HepG2 (cell line): ENCODE measurements around the gene PACS1. TPM values are rescaled to one million over a fixed set of nuclear protein-coding genes. Genes with fewer than 3 reads are reported as not detected.
A peak's percentile ranks its signal among the peaks of the same experiment; 100 is the strongest.

Experiments used
- ATAC-seq: fragments of 200-7000 bp; cut with Tn5 transposase; 3 replicates; pipeline ENCODE4 v1.9.1; 2020; ENCODE audit warnings: mild to moderate bottlenecking, moderate library complexity
- BruUV-seq: library from RNA; stranded (reverse); fragments of 400-500 nt; replicated peaks from 2 replicates; lab custom pipeline; 2021; lab: Mats Ljungman, UMichigan
- CTCF ChIA-PET: fragments of 300-600 bp; formaldehyde crosslinking; extraction: SDS; loops from one replicate; lab custom pipeline; 2021; ENCODE audit warnings: low total read pairs, inconsistent platforms, low intra/inter-chr PET ratio; lab: Yijun Ruan, JAX
- POLR2A ChIA-PET: fragments of 350-600 bp; sonication (Branson Sonifier 250); formaldehyde crosslinking; loops from one replicate; lab custom pipeline; 2020; ENCODE audit warnings: antibody characterized with exemption, inconsistent platforms; lab: Yijun Ruan, JAX
- DNase-seq: peaks from one replicate; pipeline ENCODE4 v3.0.0-alpha.2; 2015; ENCODE audit warnings: low spot score
- FAIRE-seq: peaks from 3 replicates; lab custom pipeline; 2011; peaks lifted over from hg19 to GRCh38; lab: Jason Lieb, UNC
- H2AFZ ChIP-seq: one replicate; pipeline ENCODE4 v1.6.1; 2011; ENCODE audit warnings: low read length, inconsistent platforms
- H3K27ac ChIP-seq: fragments of 300-600 bp; 3 replicates; pipeline ENCODE4 v1.8.0; 2011; ENCODE audit warnings: mixed run types, mild to moderate bottlenecking, mixed read lengths, low read length, inconsistent platforms; ENCODE audit not compliant: insufficient read depth; ENCODE audit errors: extremely low read length
- H3K27me3 ChIP-seq, 2 experiments: fragments of 200-600 bp in 1 of 2; 2 replicates in 1 of 2; 3 replicates in 1 of 2; pipeline versions ENCODE4 v1.6.0 to v1.8.0; 2011; ENCODE audit warnings: low read length in 2 of 2, mild to moderate bottlenecking in 2 of 2, moderate library complexity in 2 of 2, inconsistent platforms in 1 of 2; ENCODE audit not compliant: insufficient read depth in 2 of 2, control insufficient read depth in 1 of 2
- H3K36me3 ChIP-seq, 2 experiments: fragments of 200-600 bp in 1 of 2; replicated peaks in 1 of 2; 2 replicates in 1 of 2; 3 replicates in 1 of 2; pipeline versions ENCODE4 v1.5.1 to v1.8.0; 2011; ENCODE audit warnings: low read length in 2 of 2, inconsistent platforms in 1 of 2; ENCODE audit not compliant: insufficient read depth in 2 of 2, control insufficient read depth in 1 of 2
- H3K4me1 ChIP-seq: 2 replicates; pipeline ENCODE4 v1.5.1; 2012; ENCODE audit warnings: low read length, inconsistent platforms; ENCODE audit not compliant: insufficient read depth
- H3K4me2 ChIP-seq: 2 replicates; pipeline ENCODE4 v1.6.0; 2011; ENCODE audit warnings: low read depth, low read length, inconsistent platforms
- H3K4me3 ChIP-seq, 3 experiments: fragments of 200-600 bp in 1 of 3; sonication (generic), shearing (Covaris generic) in 1 of 3; replicated peaks in 1 of 3; 2 replicates each; pipeline ENCODE4 v1.5.1; 2011 to 2016; ENCODE audit warnings: low read length in 3 of 3, inconsistent platforms in 2 of 3, low read depth in 2 of 3, mild to moderate bottlenecking in 2 of 3, control low read depth in 1 of 3, mixed read lengths in 1 of 3; ENCODE audit not compliant: insufficient read depth in 1 of 3
- H3K79me2 ChIP-seq: one replicate; pipeline ENCODE4 v1.6.1; 2011; ENCODE audit warnings: low read length, inconsistent platforms; ENCODE audit not compliant: insufficient read depth
- H3K9ac ChIP-seq: 2 replicates; pipeline ENCODE4 v1.6.0; 2011; ENCODE audit warnings: mild to moderate bottlenecking, low read depth, low read length, inconsistent platforms; ENCODE audit not compliant: insufficient read depth
- H3K9me3 ChIP-seq: 2 replicates; pipeline ENCODE4 v1.5.1; 2012; ENCODE audit warnings: mild to moderate bottlenecking, low read length
- H4K20me1 ChIP-seq: 2 replicates; pipeline ENCODE4 v1.6.0; 2011; ENCODE audit warnings: inconsistent platforms, mild to moderate bottlenecking, low read length, moderate library complexity; ENCODE audit not compliant: insufficient read depth
- GTF2F1 ChIP-seq: fragments of 150-350 bp; IDR thresholded peaks from 2 replicates; pipeline ENCODE4 v1.6.1; 2014; ENCODE audit warnings: low read length
- MBD4 ChIP-seq: IDR thresholded peaks from 2 replicates; pipeline ENCODE4 v1.6.1; 2012; ENCODE audit warnings: low read length, inconsistent platforms, borderline replicate concordance
- MED8 ChIP-seq: sonication (generic); formaldehyde crosslinking; IDR thresholded peaks from 2 replicates; pipeline ENCODE4 v1.8.1; 2023; ENCODE audit warnings: mild to moderate bottlenecking, missing genetic modification reagents; ENCODE audit not compliant: insufficient replicate concordance
- SUZ12 ChIP-seq: fragments of 150-350 bp; IDR thresholded peaks from 2 replicates; pipeline ENCODE4 v1.6.1; 2014; ENCODE audit warnings: low read depth, low read length
- ZFP36L1 ChIP-seq: sonication (generic); formaldehyde crosslinking; IDR thresholded peaks from 2 replicates; pipeline ENCODE4 v1.8.0; 2022; ENCODE audit warnings: mild to moderate bottlenecking, missing genetic modification reagents, moderate library complexity
- ZNF496 ChIP-seq: sonication (generic); formaldehyde crosslinking; IDR thresholded peaks from 2 replicates; pipeline ENCODE4 v1.8.1; 2023; ENCODE audit warnings: mild to moderate bottlenecking, moderate library complexity, missing genetic modification reagents; ENCODE audit not compliant: insufficient replicate concordance
- ZNF607 ChIP-seq: sonication (generic); formaldehyde crosslinking; IDR thresholded peaks from 2 replicates; pipeline ENCODE4 v1.5.1; 2020; ENCODE audit warnings: missing genetic modification reagents, mild to moderate bottlenecking, borderline replicate concordance
- ZNF674 ChIP-seq: sonication (generic); formaldehyde crosslinking; IDR thresholded peaks from 2 replicates; pipeline ENCODE4 v1.5.0; 2020; ENCODE audit warnings: low read depth, mild to moderate bottlenecking, missing genetic modification reagents
- WGBS: methylation state at CpG from one replicate; pipeline ENCODE4 v1.1.6; 2017; ENCODE audit warnings: low lambda C conversion rate; 5-methylcytosine and 5-hydroxymethylcytosine counted together
- in situ Hi-C: cut with HindIII; loops from 2 replicates; pipeline ENCODE4 v1.10.0; 2017; ENCODE audit warnings: low pct_unique_long_range_greater_than_20kb; ENCODE audit not compliant: extremely low pct_ligation_motif_present
- intact Hi-C: fragments of 100-400 bp; cut with micrococcal nuclease; formaldehyde crosslinking; loops from one replicate; pipeline ENCODE4 v1.10.0; 2022; ENCODE audit not compliant: unreplicated experiment
- polyA plus RNA-seq, 8 experiments: library from polyadenylated mRNA; depleted of rRNA in 3 of 8; stranded (reverse) in 7 of 8; unstranded in 1 of 8; fragments of >200 nt; fragmentation: Illumina TruSeq in 4 of 8; extraction: Trizol in 4 of 8; gene quantifications; 2 replicates each; pipeline versions ENCODE4 v1.2.1 to v1.2.3, GENCODE V29; 2011 to 2016; ENCODE audit warnings: low read depth in 4 of 8, missing spikeins in 1 of 8, mixed read lengths in 1 of 8; ENCODE audit not compliant: insufficient read depth in 1 of 8
- total RNA-seq, 5 experiments: library from RNA; depleted of rRNA; stranded (reverse); fragments of >200 nt; fragmentation: Illumina TruSeq; extraction: Trizol; gene quantifications; 2 replicates each; pipeline ENCODE4 v1.2.3, GENCODE V29; 2016; ENCODE audit warnings: low read depth in 1 of 5
- TF ChIP-seq, protein P1 (sequence below): sonication (generic); formaldehyde crosslinking; IDR thresholded peaks from 2 replicates; pipeline ENCODE4 v1.4.0; 2020; ENCODE audit warnings: missing genetic modification reagents, mild to moderate bottlenecking, borderline replicate concordance

Gene PACS1
- total and polyA plus RNA-seq, 2 of the 13 experiments (the other 11 are each of a cell fraction or from before 2014, with no cell fraction given) = 7.6 to 8.6 TPM

DNA sequence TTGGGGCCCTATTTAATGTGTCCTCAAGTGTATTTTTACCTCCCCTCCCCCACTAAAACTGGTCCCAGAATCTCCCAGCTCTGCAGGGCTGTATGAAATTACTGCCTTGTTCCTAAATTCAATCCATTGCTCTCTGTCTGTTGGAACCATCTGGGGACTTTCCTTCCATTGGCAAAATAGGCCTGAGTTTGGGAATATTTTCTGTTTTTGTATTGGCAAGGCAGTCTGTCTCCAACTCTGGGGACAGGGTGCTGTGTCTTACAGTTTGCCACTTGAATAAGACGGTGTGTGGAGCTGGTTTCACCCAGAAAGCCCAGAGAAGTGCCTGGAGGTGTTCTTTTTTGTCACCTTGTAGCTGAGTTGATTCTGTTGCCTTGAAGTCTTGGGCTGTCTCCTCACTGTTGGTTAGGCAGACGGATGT lies 1.3 kb downstream of the PACS1 start:
- Histone ChIP-seq H3K4me2 (peak overlapping the region; percentile 89), H3K9me3 (no peaks in the 10 kb centered on the region), H3K36me3 (peaks cover 11 to 25% of the 10 kb centered on the region in 2 experiments), H4K20me1 (no peaks in the 10 kb centered on the region), H2AFZ (no peak overlapping the region), H3K9ac (peak overlapping the region; percentile 82), H3K4me1 (peaks cover 55% of the 10 kb centered on the region), H3K4me3 (peak overlapping the region; percentile 82 to 88 (median 86)), H3K79me2 (peaks cover 21% of the 10 kb centered on the region), H3K27ac (peak overlapping the region; percentile 18), H3K27me3 (no peaks in the 10 kb centered on the region)
- FAIRE-seq (no peak), DNase-seq (no peak), ATAC-seq (no peak)
- POLR2A ChIA-PET = interaction anchor here (0.7 to 5.1 kb wide), 4 partner anchors 15 to 48 kb away, joined by 3 to 40 read pairs (median 4); partner anchors contain the start of gene SF3B2
- no peak for TF ChIP-seq ZNF496 (CRISPR knock-in tag)
- no peak for TF ChIP-seq SUZ12
- no peak for TF ChIP-seq ZNF674 (CRISPR knock-in tag)
- TF ChIP-seq, protein P1, sequence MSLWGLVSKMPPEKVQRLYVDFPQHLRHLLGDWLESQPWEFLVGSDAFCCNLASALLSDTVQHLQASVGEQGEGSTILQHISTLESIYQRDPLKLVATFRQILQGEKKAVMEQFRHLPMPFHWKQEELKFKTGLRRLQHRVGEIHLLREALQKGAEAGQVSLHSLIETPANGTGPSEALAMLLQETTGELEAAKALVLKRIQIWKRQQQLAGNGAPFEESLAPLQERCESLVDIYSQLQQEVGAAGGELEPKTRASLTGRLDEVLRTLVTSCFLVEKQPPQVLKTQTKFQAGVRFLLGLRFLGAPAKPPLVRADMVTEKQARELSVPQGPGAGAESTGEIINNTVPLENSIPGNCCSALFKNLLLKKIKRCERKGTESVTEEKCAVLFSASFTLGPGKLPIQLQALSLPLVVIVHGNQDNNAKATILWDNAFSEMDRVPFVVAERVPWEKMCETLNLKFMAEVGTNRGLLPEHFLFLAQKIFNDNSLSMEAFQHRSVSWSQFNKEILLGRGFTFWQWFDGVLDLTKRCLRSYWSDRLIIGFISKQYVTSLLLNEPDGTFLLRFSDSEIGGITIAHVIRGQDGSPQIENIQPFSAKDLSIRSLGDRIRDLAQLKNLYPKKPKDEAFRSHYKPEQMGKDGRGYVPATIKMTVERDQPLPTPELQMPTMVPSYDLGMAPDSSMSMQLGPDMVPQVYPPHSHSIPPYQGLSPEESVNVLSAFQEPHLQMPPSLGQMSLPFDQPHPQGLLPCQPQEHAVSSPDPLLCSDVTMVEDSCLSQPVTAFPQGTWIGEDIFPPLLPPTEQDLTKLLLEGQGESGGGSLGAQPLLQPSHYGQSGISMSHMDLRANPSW (CRISPR knock-in tag) = no peak
- no peak for TF ChIP-seq GTF2F1
- no peak for TF ChIP-seq ZNF607 (CRISPR knock-in tag)
- no peak for TF ChIP-seq MBD4
- no peak for TF ChIP-seq MED8
- TF ChIP-seq ZFP36L1 (CRISPR knock-in tag) = no peak
- in situ Hi-C loops (no loop called here), intact Hi-C loops (loop anchor here (5.0 kb wide), 1 partner anchor 46 kb away; no protein-coding TSS in a partner anchor)
- CTCF ChIA-PET = no interaction called here
- 47% methylated on average over 2 of the region's 2 CpGs for WGBS
- TSS peak; percentile 35 for BruUV-seq
